ENCODE data around the gene PELO.
"Not testable (repeated sequence)": the region's sequence is repeated elsewhere in the genome, so short reads cannot be mapped to it uniquely, and the experiment has no call there.

The PELO gene

GRCh38 chr5:52802272-52802973, 14.7 kb downstream of the PELO start:
- DNase-seq: no peak

- no peak for DNase-seq
Observed at GRCh38 chr5:52802974-52803336, 15.2 kb downstream of the PELO start.

- DNase-seq: no peak
Observed at GRCh38 chr5:52804387-52804791, 16.7 kb downstream of the PELO start.

DNA sequence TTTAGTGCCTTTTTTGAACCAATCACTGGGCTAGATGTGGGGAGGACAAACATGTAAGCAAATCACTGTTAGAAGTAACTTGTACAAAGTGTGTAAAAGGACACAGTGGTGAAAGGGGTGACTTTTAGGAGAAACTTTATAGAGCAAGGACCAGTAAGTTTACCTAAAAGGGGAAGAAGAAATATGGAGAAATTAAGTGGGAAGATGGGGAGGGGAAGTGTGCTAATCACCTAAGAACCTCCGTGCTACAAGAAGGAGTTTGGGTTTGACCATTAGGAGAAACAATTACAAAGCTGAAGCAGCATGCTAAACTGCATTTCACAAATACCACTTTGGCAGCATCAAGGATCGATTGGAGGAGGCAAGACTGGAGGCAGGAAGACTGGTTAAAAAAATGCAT, 17.3 kb downstream of the PELO start:
- DNase-seq: no peak

DNA sequence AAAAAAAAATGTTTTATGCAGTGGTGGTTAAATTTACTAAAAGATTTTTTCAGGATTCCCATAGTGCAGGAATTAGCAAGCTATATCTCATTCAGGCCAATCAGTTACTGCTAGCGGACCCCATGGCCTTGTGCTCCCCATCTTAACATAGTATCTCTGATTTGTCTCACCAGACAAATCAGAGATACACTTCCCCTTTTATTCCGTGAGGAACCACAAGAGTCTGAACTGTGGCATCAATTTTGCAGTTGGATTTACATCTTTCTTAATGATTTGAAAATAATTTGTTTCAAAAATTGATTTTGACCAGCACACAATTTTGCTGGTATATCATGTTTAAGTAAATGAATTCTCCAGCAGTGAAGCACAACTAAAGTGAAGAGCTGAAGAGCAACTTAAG, 17.9 kb downstream of the PELO start:
- no peak for DNase-seq

DNA sequence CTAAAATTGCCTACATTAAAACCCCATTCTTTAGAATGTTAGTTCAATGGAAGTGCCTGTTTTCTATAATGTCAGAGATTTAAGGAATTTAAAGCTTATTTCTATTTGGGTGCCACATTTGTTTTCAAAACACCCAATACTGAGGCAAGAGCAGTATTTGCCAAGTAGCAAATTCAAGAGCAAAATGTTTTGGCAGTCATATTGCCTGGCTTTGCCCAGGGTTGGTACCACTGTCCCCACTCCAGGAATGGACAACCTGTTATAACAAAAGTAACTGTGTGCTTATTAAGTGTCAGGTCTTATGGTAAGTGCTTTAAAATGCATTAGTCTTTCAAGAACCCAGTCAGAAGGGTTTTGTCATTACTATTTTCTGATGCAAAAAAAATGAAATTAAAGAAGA, 19.3 kb downstream of the PELO start:
- DNase-seq: no peak

- no peak for DNase-seq
Observed at GRCh38 chr5:52807723-52808122, 20.0 kb downstream of the PELO start.

DNA sequence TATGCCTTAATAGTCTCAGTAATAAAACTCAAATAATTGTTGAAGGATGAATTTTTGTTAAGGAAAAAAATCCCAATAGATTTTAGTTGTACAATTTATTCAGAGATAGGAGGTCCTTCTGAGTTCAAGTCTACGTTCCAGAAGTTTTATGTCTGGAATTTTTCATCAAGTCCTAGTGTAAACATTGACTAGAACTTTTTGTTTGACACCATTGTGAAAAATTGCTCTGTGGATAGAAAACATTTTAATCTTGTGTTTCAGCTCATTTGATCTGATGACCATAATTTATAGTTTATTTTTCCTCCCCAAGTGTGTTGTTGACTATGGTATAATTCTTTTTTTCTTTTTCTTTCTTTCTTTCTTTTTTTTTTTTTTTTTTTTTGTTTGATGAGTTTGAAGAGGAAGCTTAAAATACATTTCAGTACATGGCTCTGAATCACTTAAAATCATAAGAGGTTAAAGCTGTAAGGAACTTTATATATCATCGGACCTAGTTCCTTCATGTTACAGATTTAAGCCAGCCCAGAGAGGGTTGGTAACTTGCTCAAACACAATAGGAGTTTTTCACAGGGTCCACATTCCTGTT, 20.7 kb downstream of the PELO start:
- no peak for DNase-seq

DNA sequence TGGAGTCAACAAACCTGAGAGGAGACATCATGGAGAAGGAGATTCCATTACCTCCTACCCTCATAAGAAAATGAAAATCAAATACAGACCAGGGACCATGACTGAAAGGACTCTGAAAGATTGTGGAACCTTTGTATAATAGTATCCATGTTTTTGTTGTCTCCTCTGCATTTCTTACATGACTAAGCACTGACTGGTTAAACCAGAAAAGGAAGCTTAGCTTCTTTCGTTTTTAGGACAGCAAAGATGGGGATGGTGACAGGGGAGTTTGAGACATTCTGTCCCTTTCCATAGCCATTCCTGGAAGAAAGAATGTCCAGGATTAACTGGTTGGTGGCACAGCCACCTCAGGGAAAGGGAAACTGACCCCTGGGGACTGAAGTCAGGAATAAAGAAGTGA, 22.2 kb downstream of the PELO start:
- no peak for DNase-seq

- no peak for DNase-seq
Observed at GRCh38 chr5:52810426-52810825, 22.7 kb downstream of the PELO start.

- no peak for DNase-seq
Observed at GRCh38 chr5:52811067-52811749, 23.5 kb downstream of the PELO start.

DNA sequence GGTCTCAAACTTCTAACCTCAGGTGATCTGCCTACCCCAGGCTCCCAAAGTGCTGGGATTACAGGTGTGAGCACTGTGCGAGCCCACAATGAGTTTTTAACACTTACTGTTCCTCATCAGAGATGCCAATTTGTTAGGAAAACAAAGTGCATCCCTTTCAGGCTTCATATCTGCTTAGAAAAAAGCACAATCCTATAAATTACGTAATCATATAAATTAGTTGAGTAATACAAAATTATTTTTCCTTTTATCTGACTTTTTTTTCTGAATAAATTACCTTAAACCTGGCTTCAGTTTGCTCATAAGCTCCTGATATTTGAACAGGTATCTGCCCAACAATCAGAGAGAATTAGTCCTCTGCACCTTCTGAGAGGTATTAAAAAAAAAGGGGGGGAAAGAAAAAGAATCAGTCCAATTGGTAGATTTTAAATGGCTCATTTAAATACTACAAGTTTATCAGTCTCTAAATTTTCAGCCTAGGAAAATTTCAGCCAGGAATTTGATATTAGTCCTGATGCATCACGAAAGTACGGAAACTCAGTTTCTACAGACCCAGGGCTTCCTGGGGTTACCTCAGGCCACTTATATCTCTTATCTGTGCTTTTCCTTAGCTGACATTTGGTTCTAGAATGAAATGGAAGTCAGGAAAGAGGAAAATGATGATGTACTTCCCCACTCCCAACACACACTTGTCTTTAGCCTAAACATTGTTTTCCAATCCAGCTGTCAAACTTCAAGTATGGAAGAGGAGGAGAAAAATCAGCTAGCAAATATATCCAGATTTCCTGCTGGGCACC, 26.8 kb downstream of the PELO start:
- no peak for DNase-seq

DNA sequence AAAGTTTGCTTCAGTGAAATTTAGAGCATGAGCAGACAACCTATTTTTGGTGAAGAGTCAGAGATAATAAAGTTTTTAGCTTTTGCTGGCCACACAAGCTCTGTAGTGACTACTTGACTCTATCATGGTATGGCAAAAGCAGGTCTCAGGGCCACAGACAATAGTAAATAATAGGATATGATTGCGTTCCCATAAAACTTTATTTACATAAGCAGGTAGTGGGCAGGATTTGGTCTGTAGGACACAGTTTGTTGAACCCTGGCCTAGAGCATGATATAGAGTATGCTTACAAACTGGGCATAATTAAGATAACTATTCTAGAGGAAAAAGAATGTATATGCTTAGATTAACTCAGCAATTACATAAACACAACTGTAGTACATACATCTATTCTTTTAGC, 30.1 kb downstream of the PELO start:
- DNase-seq: no peak

- no peak for DNase-seq
Observed at GRCh38 chr5:52818360-52818759, 30.6 kb downstream of the PELO start.

GRCh38 chr5:52818807-52819206, 31.1 kb downstream of the PELO start:
- DNase-seq: not testable (repeated sequence)

GRCh38 chr5:52821901-52822300, 34.2 kb downstream of the PELO start:
- no peak for DNase-seq

DNA sequence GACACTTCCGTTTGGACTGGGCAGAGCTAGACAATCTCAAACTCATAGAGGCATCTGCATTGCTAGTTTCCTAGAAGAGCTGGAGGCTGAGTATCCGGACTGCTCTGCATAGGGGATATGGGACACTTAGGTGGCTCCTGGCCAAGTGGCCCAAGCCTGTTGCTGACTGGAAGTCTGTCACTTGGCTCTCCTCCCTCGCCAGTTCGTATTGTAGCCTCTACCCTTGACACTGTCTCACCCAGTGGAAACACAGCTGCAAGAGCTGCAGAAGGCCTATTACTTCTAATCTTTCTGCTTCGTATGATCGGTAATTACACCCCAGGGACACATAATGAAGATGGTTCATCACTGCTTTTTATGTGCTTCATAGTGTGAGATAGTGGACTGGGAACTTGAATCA, 34.7 kb downstream of the PELO start:
- peak in 1 of 2 experiments; percentile 1 for DNase-seq

- DNase-seq: no peak
Observed at GRCh38 chr5:52824827-52825226, 37.1 kb downstream of the PELO start.

- DNase-seq: no peak
Observed at GRCh38 chr5:52825826-52826225, 38.1 kb downstream of the PELO start.

GRCh38 chr5:52827815-52828214, 40.1 kb downstream of the PELO start:
- no peak for DNase-seq

DNA sequence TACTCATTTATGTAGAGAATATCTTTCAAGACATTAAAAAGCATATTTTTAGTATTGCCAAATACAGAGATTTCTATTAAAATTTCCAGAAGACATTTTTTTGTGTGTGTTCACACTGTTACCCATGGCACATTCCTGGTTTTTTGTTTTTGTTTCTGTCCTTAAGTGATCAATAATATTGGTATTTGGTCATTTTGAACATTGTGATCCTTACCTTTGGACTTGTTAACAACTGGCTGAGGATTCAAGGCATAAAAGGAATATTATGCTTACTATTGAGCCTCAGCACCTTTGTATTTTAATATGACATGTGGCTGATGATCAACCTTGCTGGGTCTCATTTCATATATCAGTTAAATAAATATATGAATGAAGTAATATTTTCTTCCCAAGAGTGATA, 41.9 kb downstream of the PELO start:
- no peak for DNase-seq

- no peak for DNase-seq
Observed at GRCh38 chr5:52830650-52831049, 42.9 kb downstream of the PELO start.

GRCh38 chr5:52831786-52832511, 44.2 kb downstream of the PELO start:
- no peak for DNase-seq

Data from NCI-H524 (cell line).